ENCODE measurements around the gene ROR2.

Gene ROR2

DNA sequence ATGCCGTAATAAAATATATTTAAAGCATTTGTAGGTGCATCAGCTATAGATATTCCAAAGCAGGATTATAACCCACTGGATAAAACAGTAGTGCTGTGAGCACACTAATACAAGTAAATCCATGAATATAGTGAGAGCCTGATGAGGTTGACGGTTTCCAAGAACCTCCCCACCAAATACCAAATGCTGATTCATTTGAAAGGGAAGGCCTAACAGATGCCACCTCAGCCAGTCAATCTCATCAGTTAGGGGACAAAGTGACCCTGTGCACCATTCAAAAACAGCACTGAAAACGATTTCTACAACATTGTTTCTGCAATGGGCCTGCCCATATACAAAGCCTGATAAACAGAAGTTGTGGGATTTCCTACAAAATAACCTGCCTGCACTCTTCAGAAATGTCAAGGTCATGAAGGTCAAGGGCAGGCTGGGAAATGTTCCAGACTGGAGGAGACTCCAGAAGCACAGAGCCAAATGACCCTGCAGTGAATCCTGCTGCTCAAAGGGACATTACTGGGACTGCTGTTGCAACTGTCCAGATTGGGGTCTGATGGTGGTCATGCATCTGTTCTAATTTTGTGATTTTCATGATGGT lies 69.6 kb downstream of the ROR2 start:
- DNase-seq (ENCODE audit: low spot score) = no peak
- TF ChIP-seq, protein P1, sequence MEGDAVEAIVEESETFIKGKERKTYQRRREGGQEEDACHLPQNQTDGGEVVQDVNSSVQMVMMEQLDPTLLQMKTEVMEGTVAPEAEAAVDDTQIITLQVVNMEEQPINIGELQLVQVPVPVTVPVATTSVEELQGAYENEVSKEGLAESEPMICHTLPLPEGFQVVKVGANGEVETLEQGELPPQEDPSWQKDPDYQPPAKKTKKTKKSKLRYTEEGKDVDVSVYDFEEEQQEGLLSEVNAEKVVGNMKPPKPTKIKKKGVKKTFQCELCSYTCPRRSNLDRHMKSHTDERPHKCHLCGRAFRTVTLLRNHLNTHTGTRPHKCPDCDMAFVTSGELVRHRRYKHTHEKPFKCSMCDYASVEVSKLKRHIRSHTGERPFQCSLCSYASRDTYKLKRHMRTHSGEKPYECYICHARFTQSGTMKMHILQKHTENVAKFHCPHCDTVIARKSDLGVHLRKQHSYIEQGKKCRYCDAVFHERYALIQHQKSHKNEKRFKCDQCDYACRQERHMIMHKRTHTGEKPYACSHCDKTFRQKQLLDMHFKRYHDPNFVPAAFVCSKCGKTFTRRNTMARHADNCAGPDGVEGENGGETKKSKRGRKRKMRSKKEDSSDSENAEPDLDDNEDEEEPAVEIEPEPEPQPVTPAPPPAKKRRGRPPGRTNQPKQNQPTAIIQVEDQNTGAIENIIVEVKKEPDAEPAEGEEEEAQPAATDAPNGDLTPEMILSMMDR (IDR thresholded peaks at IDR 0.05) = no peak
- H3K4me3 ChIP-seq = no peak overlapping the region
- no peak overlapping the region for H3K27ac ChIP-seq

GRCh38 chr9:91879231-91879630 lies 70.8 kb downstream of the ROR2 start:
- no peak for DNase-seq (ENCODE audit: low spot score)
- Histone ChIP-seq H3K4me3 (no peak overlapping the region), H3K27ac (no peak overlapping the region)
- TF ChIP-seq, protein P1 (IDR thresholded peaks at IDR 0.05) = no peak

- TF ChIP-seq, protein P1 (IDR thresholded peaks at IDR 0.05) = no peak
- no peak overlapping the region for H3K27ac ChIP-seq
- no peak for DNase-seq (ENCODE audit: low spot score)
- no peak overlapping the region for H3K4me3 ChIP-seq
These were observed 76.4 kb downstream of the ROR2 start for GRCh38 chr9:91873637-91874051.

- no peak overlapping the region for H3K27ac ChIP-seq
- TF ChIP-seq, protein P1 (IDR thresholded peaks at IDR 0.05) = no peak
- H3K4me3 ChIP-seq = no peak overlapping the region
- DNase-seq (ENCODE audit: low spot score) = no peak
These were observed 81.2 kb downstream of the ROR2 start for GRCh38 chr9:91868732-91869391.

DNA sequence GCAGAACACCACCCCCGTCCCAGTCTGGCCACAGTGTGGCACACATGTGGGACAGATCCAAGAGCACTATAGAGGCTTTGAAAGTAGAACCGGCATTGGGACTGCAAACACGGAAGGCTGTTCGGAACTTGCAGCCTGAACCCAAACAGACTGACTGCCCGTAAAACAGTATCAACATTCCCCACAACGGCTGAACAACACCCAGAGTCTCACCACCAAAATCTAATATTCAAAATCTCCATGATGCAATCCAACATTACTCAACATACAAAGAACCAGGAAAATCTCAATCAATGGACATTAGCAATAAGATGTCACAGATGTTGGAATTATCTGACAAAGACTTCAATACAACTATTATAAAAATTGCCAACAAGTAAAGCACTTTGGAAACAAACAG lies 82.3 kb downstream of the ROR2 start:
- DNase-seq (ENCODE audit: low spot score) = no peak
- H3K27ac ChIP-seq = no peak overlapping the region
- H3K4me3 ChIP-seq = no peak overlapping the region
- TF ChIP-seq, protein P1 (IDR thresholded peaks at IDR 0.05) = no peak

- H3K4me3 ChIP-seq = no peak overlapping the region
- H3K27ac ChIP-seq = no peak overlapping the region
- no peak for DNase-seq (ENCODE audit: low spot score)
- TF ChIP-seq, protein P1 (IDR thresholded peaks at IDR 0.05) = no peak
These were observed 85.0 kb downstream of the ROR2 start for GRCh38 chr9:91865041-91865440.

DNA sequence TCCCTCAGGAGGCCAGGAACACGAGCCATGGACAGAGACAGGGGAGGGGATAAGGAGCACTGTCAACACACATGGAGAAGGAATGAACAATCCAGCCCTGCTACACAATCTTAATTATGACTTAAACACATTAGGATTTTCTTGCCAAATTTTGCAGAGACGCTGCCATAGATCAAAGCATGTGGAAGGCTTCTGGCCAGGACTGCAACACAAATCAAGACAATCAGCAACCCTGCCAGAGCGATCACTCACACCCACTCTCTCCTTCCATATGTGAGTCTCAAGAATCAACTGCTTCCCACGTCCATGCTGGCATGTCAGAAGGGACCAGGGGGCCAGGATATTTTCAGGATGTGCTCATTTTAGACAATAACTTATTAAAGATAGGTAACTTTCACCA lies 85.6 kb downstream of the ROR2 start:
- no peak overlapping the region for H3K4me3 ChIP-seq
- H3K27ac ChIP-seq = no peak overlapping the region
- TF ChIP-seq, protein P1 (IDR thresholded peaks at IDR 0.05) = no peak
- DNase-seq (ENCODE audit: low spot score) = no peak

All from coronary artery (tissue), 2 donors.